Colonic mucosa (tissue), 4 donors: Measurements from ENCODE around the gene LYSMD4. TPM values are rescaled to one million over a fixed set of nuclear protein-coding genes. Genes with fewer than 3 reads are reported as not detected.
"Not testable (repeated sequence)": the region's sequence is repeated elsewhere in the genome, so short reads cannot be mapped to it uniquely, and the experiment has no call there.

Experiments
- DNase-seq: peaks from one replicate; pipeline ENCODE4 v3.0.0-alpha.2; 2020
- H3K27ac ChIP-seq: fragments of 200-600 bp; one replicate; pipeline ENCODE4 v1.8.0; 2021
- H3K27me3 ChIP-seq: fragments of 200-600 bp; one replicate; pipeline ENCODE4 v1.8.0; 2021
- H3K36me3 ChIP-seq: fragments of 200-600 bp; one replicate; pipeline ENCODE4 v1.8.0; 2021
- H3K4me1 ChIP-seq: fragments of 200-600 bp; one replicate; pipeline ENCODE4 v1.8.0; 2021; ENCODE audit warnings: mild to moderate bottlenecking
- H3K4me3 ChIP-seq: fragments of 200-600 bp; one replicate; pipeline ENCODE4 v1.8.0; 2021
- H3K9ac ChIP-seq, 2 donors: one replicate each; pipeline ENCODE4 v1.7.0; 2013; ENCODE audit warnings: control low read depth in 2 of 2, low read depth in 2 of 2, low read length in 2 of 2
- H3K9me3 ChIP-seq: fragments of 200-600 bp; one replicate; pipeline ENCODE4 v1.8.0; 2021
- CTCF ChIP-seq: fragments of 200-600 bp; IDR thresholded peaks from one replicate; pipeline ENCODE4 v1.8.0; 2022; ENCODE audit warnings: antibody characterized with exemption, mild to moderate bottlenecking
- intact Hi-C: fragments of 100-400 bp; cut with DNase I; formaldehyde crosslinking; loops from one replicate; pipeline ENCODE4 v1.14.1; 2022
- total RNA-seq, 2 donors: library from RNA; stranded (reverse); fragmentation: NEBNext Ultra II Directional in 1 of 2; extraction: Animal tissue kit (Norgen Biotek cat#: 25700) in 1 of 2; gene quantifications; one replicate each; pipeline ENCODE4 v1.2.1, GENCODE V29; 2021
- donor health status: healthy.
- donor health status: DM: no; HTN: no; CAD: no.
- donor health status: DM: no; HTN: no; CAD: no.

The LYSMD4 gene
- total RNA-seq, 2 donors from 2014 or later: 8.2 to 9.1 TPM

GRCh38 chr15:99755692-99756409 lies 22.6 kb upstream of the LYSMD4 start:
- peak; percentile 29 for DNase-seq

GRCh38 chr15:99753066-99753465 lies 19.8 kb upstream of the LYSMD4 start:
- no peaks in the 10 kb centered on the region for H3K27me3 ChIP-seq
- no peak for TF ChIP-seq CTCF
- no peaks in the 10 kb centered on the region for H3K36me3 ChIP-seq
- no peak overlapping the region for H3K9ac ChIP-seq
- no peaks in the 10 kb centered on the region for H3K4me1 ChIP-seq
- H3K9me3 ChIP-seq: no peaks in the 10 kb centered on the region
- intact Hi-C loops: loop anchor here (2.0 kb wide), 1 partner anchor 474 kb away; no protein-coding TSS in a partner anchor
- H3K27ac ChIP-seq: no peak overlapping the region
- no peak overlapping the region for H3K4me3 ChIP-seq
- no peak for DNase-seq

More at GRCh38 chr15:99755692-99756409, 22.6 kb upstream of the LYSMD4 start:
- Histone ChIP-seq H3K4me3 (no peak overlapping the region), H3K36me3 (no peaks in the 10 kb centered on the region), H3K27ac (no peak overlapping the region), H3K4me1 (no peaks in the 10 kb centered on the region), H3K27me3 (no peaks in the 10 kb centered on the region), H3K9me3 (no peaks in the 10 kb centered on the region), H3K9ac (no peak overlapping the region)
- TF ChIP-seq CTCF: peak; percentile 74
- intact Hi-C loops: no loop called here

- intact Hi-C loops: loop anchor here (2.0 kb wide), 1 partner anchor 474 kb away; no protein-coding TSS in a partner anchor
- Histone ChIP-seq H3K27ac (no peak overlapping the region), H3K9ac (no peak overlapping the region), H3K4me3 (no peak overlapping the region), H3K27me3 (no peaks in the 10 kb centered on the region), H3K4me1 (no peaks in the 10 kb centered on the region), H3K36me3 (no peaks in the 10 kb centered on the region), H3K9me3 (no peaks in the 10 kb centered on the region)
- TF ChIP-seq CTCF: no peak
- DNase-seq: no peak
Observed at GRCh38 chr15:99752556-99752955, 19.3 kb upstream of the LYSMD4 start.

GRCh38 chr15:99750326-99750725 lies 17.1 kb upstream of the LYSMD4 start:
- DNase-seq, H3K9me3 ChIP-seq, H3K27me3 ChIP-seq, H3K4me3 ChIP-seq, H3K36me3 ChIP-seq, intact Hi-C loops, H3K4me1 ChIP-seq, H3K9ac ChIP-seq, H3K27ac ChIP-seq: not testable (repeated sequence)

GRCh38 chr15:99749386-99749785 lies 16.1 kb upstream of the LYSMD4 start:
- Histone ChIP-seq H3K4me1 (no peaks in the 10 kb centered on the region), H3K4me3 (no peak overlapping the region), H3K9me3 (no peaks in the 10 kb centered on the region), H3K36me3 (no peaks in the 10 kb centered on the region), H3K27me3 (no peaks in the 10 kb centered on the region), H3K27ac (no peak overlapping the region), H3K9ac (no peak overlapping the region)
- intact Hi-C loops: no loop called here
- DNase-seq: peak; percentile 49
- no peak for TF ChIP-seq CTCF

- intact Hi-C loops: no loop called here
- Histone ChIP-seq H3K36me3 (no peaks in the 10 kb centered on the region), H3K4me1 (no peaks in the 10 kb centered on the region), H3K9ac (no peak overlapping the region), H3K9me3 (no peaks in the 10 kb centered on the region), H3K27ac (no peak overlapping the region), H3K4me3 (no peak overlapping the region), H3K27me3 (no peaks in the 10 kb centered on the region)
- DNase-seq: no peak
- TF ChIP-seq CTCF: no peak
Observed at GRCh38 chr15:99745370-99746086, 12.3 kb upstream of the LYSMD4 start.
